Measurements from ENCODE around the gene AGBL1.
"Not testable (repeated sequence)": the region's sequence is repeated elsewhere in the genome, so short reads cannot be mapped to it uniquely, and the experiment has no call there.

Gene AGBL1

DNA sequence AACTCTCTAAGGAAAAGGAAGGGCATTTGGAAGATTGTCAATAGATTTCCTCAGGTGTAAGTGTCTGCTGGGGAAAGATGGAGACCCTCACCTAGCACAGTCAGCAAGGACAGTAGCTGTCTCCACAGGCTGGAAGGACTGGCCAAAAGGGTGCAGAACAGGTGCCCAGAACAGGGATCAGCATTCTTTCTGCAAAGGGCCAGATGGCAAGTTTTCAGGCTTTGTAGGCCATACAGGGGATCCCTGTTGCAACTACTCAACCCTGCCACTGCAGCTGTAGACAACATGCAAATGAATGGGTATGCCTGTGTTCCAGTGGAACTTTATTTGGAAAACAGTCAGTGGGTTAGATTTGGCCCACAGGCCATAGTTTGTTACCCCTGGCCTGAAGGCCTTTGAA, 8.1 kb downstream of the AGBL1 start:
- DNase-seq = no peak

DNA sequence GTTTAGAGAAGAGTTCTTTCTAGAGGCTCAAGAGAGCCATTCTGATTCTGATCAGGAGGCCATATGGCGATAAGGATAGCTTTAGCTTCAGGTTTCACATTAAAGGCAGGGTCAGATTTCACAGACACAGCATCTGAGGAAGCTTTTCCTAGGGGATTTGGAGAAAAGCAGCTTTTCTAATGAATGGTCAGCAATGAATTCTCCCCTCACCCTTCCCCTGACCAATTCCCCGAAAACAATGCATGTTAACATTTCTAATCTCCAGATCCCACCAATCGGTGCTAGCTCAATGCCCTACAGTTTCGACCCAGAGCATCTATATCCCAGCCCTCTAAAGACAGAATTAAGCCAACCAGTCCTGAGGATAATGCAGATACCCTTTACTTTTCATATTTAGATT, 9.8 kb downstream of the AGBL1 start:
- no peak for DNase-seq

DNA sequence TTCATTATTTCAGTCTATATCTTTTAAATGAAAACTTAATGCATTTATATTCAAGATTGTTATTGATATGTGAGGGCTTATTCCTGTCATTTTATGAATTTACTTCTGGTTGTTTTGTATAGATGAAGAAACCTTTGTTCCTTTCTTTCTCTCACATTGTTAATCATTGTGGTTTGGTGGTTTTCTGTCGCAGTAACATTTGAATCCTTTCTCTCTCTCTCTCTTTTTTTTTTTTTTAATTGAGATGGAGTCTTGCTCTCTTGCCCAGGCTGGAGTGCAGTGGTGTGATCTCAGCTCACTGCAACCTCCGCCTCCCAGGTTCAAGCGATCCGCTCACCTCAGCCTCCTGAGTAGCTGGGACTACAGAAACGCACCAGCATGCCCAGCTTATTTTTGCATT, 22.1 kb downstream of the AGBL1 start:
- no peak for DNase-seq

DNA sequence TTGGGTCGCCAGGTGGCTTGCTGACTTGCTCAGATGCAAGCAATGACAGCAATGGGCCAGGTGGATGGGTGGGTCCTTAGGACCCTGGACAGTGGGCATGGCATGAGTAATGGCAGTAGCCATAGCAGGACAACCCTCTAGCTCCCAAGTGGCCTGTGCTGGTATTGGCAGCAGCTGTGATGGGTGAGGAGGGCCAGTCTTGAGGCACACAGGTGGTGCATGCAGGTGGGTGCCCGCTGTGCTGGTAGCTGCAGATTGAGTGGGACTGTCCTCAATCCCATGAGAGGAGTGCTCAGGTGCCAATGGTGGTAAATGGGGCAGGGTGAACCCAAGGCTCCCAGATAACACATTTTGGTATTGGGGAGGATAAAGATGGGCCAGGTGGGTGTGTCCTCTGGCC, 24.2 kb downstream of the AGBL1 start:
- no peak for DNase-seq

DNA sequence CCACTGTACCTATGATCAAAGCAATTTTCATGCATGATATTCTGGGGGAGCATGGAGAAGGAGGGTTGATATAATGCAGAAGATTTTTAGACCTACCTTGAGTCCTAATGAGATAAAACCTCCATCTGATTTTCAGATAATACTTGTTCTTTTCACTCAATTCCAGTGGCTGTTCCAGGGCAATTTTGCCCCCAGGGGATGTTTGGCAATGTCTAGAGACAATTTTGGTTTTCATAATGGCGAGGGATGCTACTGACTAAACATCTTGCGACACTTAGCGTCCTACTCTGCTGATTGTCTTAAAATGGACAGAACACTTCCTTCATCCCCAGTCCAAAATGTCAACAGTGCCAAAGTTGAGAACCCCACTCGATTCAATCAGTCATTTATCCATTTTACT, 26.6 kb downstream of the AGBL1 start:
- DNase-seq = no peak

DNA sequence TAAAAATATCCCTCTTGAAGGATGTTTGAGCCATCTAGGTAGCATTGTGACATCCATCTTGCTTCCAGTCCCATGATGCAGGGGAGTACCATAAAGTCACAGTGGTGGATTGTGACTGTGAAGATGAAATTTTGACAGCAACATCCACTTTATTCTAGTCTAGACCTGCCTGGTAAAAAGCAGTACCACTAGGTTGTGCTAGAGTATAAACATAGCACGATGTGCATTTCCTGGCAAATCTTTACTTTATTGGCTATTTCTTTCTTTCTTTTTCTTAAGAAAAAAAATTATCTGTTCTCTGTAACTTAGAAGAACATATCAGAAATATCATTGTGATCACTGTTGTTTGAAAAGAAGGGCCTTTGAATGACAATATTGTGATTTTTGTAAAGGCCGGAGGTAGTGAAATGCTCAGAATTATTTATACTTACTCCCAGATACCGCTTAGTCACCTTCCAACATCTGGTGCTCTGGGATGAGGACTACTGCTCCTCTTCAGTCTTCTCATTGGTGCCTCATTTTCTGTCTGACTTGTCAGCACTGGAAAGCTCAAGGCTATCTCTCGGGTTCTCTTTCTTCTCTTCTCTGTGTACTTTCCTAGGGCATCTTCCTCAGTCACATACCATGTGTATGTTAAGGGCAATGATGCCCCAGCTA, 35.6 kb downstream of the AGBL1 start:
- DNase-seq = no peak

DNA sequence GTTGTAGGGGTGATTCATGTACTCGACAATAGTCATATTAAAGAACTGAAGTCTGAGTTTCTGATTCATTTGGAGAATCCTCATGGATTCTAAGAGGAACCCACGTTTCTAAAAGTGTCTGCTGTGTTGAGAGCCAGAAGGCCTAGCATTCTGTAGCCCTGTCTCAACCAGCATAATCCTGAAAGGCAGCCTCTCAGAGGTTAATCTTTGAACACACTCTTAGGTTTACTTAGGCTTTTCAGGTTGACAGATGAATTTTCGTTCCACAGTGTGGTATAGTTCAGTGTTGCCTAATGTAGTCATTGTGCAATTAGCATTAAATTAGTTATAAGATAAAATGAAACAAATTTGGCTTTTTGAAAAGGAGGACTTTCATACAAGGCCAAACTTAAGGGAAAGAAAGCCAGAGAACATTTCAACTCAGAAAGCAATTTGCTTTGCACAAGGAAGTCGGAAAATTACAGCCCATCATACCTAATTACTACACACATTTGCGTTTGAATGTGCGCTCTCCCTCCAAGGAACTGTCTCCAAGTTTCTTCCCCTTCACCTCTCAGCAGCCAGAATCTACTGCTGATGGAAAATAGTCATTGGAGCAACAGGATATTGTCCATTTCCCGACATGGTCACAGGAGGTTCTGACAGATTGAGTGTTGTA, 42.0 kb downstream of the AGBL1 start:
- DNase-seq = no peak

DNA sequence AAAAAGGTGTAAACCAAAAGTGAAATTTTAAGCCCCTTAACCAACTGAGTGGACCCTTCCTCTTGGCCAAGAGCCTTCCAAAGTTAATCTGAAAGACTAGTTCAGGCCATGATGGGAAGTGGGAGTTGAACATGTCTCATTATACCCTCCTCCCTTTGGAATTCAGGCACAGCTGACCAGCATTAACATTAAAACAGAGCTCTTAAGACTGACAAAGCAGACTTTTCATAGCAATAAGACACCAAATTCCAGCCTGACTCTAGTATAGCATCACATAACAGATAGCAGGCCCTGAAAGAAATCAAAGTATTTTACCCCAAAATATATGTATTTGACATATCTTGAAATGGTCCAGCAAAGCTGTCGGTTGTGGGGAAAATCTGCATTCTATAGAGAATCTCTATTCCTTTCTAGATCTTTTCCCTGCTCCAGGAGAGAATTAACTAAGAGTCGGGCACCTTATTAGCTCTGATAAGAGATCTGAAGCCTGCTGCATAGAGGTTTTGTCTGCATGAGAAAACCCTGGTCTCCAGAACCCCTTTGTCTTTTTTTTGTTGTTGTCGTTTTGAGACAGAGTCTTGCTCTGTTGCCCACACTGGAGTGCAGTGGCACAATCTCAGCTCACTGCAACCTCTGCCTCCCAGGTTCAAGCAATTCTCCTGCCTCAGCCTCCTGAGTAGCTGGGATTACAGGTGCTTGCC, 43.2 kb downstream of the AGBL1 start:
- DNase-seq = not testable (repeated sequence)

DNA sequence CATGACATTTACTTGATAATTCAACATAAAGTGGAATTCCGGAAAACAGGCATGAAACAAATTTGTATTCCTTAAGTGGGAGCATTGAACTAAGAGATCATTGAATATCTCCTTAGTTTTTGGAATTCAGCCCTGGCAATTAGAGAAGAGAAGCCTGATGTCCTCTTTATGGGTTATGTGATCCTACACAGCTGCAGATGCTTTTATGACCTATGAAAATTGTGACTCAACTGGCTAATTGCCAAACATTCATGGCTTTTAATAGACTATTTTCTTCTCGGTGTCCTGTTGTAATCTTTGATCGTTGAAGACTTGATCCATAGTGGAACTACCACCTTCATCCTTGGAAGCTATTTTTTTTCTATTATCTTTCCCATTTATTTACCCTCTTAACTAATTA, 46.1 kb downstream of the AGBL1 start:
- no peak for DNase-seq

DNA sequence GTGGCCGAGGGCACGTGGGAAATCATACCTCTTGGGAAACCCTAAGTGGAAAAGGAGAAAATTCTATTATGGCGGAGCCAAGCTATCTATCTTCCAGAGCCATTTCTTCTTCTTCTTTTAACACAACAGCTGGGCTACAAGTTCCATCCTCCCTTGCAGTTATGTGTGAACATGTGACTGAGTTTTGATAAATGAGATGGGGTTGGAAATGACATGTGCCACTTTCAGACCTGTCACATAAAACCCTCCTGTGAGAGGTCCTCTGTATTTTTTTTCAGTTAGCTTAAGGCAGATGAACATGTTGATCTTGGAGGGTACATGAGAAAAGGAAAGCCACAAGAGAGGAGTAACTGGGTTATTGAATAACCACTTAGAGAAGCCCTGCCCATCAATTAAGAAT, 47.9 kb downstream of the AGBL1 start:
- no peak for DNase-seq

DNA sequence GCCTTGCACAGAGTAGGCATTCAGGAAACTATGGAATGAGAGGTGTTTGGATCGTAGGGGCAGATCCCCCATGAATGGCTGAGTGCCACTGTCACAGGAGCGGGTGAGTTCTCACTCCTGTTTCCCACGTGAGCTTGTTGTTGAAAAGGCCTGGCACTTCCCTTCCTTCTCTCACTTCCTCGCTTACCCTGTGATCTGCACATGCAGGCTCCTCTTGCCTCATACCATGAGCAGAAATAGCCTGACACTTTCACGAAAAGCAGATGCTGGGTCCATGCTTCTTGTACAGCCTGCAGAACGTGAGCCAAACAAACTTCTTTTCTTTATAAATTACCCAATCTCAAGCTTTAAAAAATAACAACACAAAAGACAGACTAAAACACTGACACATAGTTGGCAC, 55.4 kb downstream of the AGBL1 start:
- no peak for DNase-seq

DNA sequence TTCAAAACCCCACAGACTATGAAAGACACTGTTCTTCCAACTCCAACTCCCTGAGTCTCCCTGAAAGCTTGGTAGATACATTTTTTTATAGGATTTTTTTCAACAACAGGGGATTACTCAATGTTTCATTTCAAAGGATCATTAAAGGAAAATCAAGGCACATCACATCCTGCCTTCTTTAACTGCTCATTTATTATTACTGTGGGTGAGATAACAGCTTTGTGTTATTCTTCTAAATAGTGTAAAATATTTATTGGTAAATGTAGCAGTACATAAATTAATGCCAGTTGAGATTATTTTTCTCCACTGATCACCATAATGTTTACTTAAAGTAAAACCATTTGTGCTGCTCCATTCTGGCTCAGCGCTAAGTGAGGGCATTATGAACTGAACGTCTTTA, 57.2 kb downstream of the AGBL1 start:
- no peak for DNase-seq

DNA sequence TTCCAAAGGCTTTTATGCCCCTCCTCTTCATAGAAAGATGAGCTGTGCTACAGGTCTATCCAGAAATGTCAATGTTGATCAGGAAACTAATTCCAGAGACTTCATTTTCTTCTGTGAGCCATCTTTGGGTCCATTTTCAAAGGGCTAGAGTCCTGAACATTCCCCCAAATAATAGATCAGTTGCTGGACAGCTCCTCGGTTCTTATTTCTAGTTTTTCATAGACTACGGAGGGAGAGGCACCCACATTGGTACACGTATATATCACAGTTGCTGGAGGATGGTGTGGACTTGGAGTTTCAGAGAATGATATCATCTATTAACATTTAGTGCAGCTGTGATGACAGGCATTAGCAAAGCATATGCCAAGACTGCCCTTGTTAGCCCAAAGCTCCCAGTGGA, 59.1 kb downstream of the AGBL1 start:
- DNase-seq = no peak

DNA sequence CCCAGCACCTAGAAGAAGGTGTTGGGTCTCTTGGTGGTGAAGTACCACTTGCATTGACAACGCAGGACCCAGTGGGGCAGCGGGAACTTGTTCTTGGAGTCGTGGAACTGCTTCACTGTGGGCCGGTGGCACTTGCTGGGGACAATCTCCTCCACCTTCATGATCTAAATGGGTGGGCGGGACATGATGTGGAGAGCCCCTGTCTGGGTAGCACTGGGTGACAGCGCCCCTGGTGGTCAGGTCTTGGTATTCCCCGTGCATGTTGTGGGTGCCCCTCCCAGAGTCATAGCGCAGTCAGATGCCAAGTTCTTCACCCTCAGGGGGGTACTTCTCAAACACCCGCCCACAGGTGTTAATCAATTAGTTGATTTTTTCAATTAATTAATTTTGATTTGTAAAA, 60.2 kb downstream of the AGBL1 start:
- no peak for DNase-seq

DNA sequence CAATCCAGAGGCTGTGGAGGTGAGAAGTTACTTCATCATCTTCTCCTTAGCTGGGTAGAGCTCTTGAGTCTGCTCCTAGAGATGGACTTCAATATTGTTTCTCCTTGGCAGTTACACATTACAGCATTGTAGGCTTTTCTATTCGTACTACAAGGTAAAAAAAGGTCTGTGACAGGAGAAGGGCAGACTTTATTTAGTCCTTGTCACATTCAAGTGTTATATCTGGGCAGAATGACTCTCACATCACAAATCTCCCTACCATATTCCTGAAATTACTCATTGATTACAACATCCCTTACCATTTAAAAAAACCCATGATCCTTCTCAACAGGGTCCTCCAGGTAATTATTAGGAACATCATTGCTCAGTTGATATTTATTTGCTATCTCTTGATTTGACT, 75.0 kb downstream of the AGBL1 start:
- no peak for DNase-seq

DNA sequence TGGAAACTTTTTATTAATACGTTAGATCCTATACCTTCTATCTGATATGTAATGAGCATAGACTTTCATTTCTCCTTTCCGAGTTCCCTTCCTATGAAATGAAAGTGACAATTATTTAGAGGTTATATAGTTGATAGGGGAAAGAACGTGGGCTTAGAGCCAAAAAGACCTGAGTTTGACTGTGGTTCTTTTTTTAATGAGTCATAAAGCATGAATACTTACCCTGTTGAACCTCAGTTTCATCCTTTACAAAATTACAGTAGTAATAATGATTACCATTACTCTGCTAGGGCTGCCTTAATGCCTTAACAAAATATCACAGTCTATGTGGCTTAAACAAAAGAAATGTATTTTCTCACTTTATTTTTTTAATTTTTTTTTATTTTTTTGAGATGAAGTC, 75.9 kb downstream of the AGBL1 start:
- no peak for DNase-seq

DNA sequence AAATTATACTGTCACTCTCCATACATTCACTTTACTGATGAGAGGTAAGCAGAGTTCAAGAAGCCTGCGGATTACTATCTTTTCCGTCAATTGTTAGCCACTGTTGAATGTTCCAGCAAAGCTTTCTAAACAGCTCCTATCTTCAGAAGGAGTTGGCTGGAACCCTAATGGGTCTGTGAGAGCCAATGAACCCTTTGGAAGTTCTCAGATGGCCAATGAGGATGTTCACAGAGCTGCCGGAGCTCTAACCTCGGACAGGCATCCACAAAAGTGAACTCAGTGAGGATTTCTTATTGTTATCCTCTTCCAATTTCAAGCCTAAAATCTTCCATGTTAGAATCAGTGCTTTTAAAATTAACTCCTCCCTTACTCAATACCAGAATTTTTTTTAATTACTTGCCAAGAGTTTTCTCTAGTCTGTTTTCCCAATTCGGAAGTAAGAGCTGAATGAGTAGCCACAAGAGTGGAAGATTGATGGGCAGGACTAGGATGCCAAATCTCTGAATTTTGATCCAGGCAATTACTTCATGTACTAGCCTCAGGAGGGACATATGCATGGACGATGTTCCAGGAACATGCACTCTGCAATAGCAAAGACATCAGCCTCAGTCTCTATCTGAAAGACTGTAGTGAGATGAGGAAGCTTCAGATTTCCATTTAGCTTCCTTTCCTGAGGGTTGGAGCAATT, 78.1 kb downstream of the AGBL1 start:
- DNase-seq = no peak

DNA sequence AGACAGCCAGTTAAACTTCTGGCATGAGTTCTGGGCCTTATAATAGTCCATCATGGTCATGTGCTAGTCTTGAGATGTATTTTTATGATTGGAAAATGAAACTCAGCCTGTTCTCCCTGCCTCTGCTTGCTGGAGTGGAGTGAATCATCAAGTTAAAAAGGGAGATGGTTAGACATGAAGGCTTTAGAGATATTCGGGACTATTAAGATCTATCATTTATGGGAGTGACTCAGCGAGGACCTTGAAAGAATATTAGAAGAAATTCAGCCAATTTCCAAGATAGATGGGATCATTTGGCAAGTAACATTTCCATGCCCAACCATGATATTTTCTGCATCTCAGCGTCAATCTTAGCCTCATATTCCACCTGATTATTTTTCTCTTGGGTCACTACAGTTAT, 79.8 kb downstream of the AGBL1 start:
- DNase-seq = no peak

DNA sequence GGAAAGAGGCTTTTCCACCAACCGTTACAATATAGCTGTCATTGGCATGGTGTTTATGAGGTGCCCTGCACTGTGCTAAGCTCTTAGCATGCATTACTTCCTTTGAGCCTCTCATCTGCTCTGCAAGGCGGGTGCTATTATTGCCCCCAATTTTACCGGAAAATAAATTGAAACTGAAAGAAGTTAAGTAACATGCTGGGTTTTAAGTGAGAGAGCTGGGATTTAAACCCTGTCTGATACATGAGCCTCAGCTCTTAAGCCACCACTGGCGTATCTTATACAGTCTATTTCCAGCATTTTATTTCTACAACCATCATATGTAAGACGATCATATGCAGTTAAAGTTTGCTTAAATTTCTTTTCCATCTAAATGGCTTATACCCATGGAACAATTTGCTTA, 81.6 kb downstream of the AGBL1 start:
- no peak for DNase-seq

DNA sequence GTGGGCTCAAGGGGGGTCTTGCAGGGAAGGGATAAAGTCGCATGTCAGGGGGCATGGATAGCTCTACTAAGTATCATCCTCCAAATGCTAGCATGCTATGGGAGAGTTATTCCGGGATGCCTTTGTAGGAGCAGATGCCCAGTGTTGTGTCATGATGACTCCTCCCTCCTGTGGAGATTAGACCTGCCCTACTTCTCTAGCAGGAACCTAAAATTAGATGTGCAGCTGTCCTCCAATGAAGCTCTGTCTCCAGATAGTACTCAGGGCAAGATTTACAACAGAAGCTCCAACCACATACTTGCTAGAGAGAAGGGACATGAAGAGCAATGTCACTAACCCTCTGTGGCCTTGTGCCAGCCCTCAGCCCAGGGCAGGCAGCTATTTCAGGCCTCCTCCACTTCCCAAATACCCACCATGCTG, 82.5 kb downstream of the AGBL1 start:
- no peak for DNase-seq

DNA sequence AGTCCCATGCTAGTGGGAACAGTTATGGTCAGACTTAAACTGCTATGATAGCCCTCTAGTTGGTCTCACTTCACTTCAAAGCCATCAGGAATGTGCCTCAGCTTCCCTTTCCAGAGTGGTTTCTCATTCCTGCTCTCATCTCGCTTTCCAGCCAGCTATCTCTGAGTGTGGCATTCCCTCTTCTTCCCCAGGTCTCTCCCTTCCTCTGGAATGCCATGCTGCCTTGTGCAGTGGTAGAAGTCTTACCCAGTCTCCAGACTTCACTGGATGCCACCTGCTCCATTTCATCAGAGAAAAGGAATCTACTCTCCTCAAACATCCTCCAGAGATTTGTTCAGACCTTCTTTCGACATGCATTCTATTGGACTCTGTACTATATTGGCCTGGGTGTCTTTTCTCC, 83.0 kb downstream of the AGBL1 start:
- DNase-seq = no peak

DNA sequence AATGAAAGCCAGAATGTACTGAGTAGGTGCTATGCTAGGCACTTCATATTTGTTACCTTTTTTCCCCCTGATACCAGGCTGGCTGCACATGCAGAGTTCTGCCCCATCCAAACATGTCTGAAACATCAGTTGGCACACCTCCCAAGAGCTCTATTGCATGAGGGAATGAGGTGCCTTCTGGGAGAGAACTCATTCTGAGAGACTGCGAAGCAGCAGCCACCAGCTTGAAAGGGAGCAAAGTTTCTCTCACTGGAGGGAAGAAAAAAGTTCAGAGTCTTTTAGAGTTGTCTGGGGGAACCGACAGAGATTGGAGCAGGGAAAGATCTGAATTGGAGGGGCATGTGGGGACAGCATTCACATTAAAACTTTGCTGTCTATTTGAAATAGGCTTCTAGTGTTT, 84.1 kb downstream of the AGBL1 start:
- DNase-seq = no peak

DNA sequence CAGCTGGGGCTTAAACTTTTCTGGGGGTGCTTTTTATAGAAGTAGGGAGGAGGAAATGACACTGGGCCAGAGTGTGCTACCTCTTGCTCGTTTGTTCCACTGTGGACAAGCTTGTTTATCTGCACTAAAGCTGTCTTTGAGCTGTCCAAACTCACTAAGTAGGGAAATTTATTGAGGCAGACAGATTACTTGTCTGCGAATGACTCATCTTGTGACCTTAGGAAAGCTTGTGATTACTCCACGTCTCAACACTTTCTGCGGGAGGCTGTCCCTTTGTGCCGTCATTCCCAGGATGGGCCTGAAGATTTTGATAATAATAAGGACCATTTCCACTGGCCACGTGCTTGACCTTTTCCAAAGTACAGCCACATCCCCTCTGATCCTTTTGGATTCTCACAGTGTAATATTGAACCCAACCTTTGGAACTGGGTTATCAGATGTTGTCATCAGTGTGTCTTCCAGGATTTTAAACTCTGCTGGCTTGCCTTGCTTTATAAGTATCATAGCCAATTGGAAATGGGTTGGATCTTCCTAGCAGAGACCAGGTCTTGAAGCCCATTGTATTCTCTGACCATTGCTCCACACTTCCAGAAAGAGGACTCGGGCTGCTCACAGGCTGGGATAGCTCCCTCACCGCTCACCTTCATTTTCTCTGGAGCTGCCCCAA, 84.7 kb downstream of the AGBL1 start:
- no peak for DNase-seq
